ENCODE results near the gene SLC19A3.

- no peak for TF ChIP-seq POLR2A (IDR thresholded peaks at IDR 0.05)
- TF ChIP-seq CTCF (IDR thresholded peaks at IDR 0.05), result no peak
Observed at GRCh38 chr2:227657199-227657845, 60.5 kb downstream of the SLC19A3 start.
